NB4 (cell line): ENCODE data around the gene TBC1D30.

Experiments
- DNase-seq: peaks from one replicate; pipeline ENCODE4 v3.0.0; 2010; ENCODE audit warnings: low read depth
- H3K4me3 ChIP-seq: one replicate; pipeline ENCODE4 v1.5.1; 2011; ENCODE audit warnings: mild to moderate bottlenecking, low read depth, low read length, moderate library complexity
- CTCF ChIP-seq: IDR thresholded peaks from one replicate; pipeline ENCODE4 v1.5.1; 2012; ENCODE audit warnings: low read depth, low read length
- MAX ChIP-seq: IDR thresholded peaks from 2 replicates; pipeline ENCODE4 v1.6.1; 2011; ENCODE audit warnings: low read depth, low read length
- MYC ChIP-seq: IDR thresholded peaks from 2 replicates; pipeline ENCODE4 v1.6.1; 2011; ENCODE audit warnings: low read depth, low read length
- POLR2A ChIP-seq: IDR thresholded peaks from 2 replicates; pipeline ENCODE4 v1.6.1; 2011; ENCODE audit warnings: mild to moderate bottlenecking; ENCODE audit not compliant: insufficient read length; ENCODE audit errors: extremely low read depth

The TBC1D30 gene

GRCh38 chr12:64915242-64915641, 90.8 kb downstream of the TBC1D30 start:
- TF ChIP-seq CTCF: no peak
- TF ChIP-seq MYC: no peak
- no peak for TF ChIP-seq MAX
- no peak for TF ChIP-seq POLR2A

GRCh38 chr12:64916411-64917261, 92.2 kb downstream of the TBC1D30 start:
- H3K4me3 ChIP-seq: no peak overlapping the region

More at GRCh38 chr12:64915242-64915641, 90.8 kb downstream of the TBC1D30 start:
- DNase-seq: no peak
- H3K4me3 ChIP-seq: no peak overlapping the region

GRCh38 chr12:64918344-64918743, 93.9 kb downstream of the TBC1D30 start:
- TF ChIP-seq POLR2A: no peak
- no peak for TF ChIP-seq CTCF
- TF ChIP-seq MYC: no peak
- no peak for TF ChIP-seq MAX
- no peak overlapping the region for H3K4me3 ChIP-seq
- DNase-seq: no peak

More at GRCh38 chr12:64916411-64917261, 92.2 kb downstream of the TBC1D30 start:
- TF ChIP-seq MYC: no peak
- TF ChIP-seq CTCF: no peak
- no peak for TF ChIP-seq MAX
- no peak for TF ChIP-seq POLR2A
- no peak for DNase-seq

- no peak for DNase-seq
- TF ChIP-seq CTCF: no peak
- TF ChIP-seq MAX: no peak
- TF ChIP-seq MYC: no peak
- TF ChIP-seq POLR2A: no peak
- H3K4me3 ChIP-seq: no peak overlapping the region
Measured at GRCh38 chr12:64918801-64919200, 94.4 kb downstream of the TBC1D30 start.

GRCh38 chr12:64922853-64923252, 98.4 kb downstream of the TBC1D30 start:
- TF ChIP-seq MYC: no peak
- no peak overlapping the region for H3K4me3 ChIP-seq
- DNase-seq: no peak

- TF ChIP-seq CTCF (no peak), MYC (no peak), MAX (no peak), POLR2A (no peak)
- H3K4me3 ChIP-seq: no peak overlapping the region
- no peak for DNase-seq
Measured at GRCh38 chr12:64923536-64923935, 99.1 kb downstream of the TBC1D30 start.
